ENCODE data around the gene CACNA1H.

Gene CACNA1H

DNA sequence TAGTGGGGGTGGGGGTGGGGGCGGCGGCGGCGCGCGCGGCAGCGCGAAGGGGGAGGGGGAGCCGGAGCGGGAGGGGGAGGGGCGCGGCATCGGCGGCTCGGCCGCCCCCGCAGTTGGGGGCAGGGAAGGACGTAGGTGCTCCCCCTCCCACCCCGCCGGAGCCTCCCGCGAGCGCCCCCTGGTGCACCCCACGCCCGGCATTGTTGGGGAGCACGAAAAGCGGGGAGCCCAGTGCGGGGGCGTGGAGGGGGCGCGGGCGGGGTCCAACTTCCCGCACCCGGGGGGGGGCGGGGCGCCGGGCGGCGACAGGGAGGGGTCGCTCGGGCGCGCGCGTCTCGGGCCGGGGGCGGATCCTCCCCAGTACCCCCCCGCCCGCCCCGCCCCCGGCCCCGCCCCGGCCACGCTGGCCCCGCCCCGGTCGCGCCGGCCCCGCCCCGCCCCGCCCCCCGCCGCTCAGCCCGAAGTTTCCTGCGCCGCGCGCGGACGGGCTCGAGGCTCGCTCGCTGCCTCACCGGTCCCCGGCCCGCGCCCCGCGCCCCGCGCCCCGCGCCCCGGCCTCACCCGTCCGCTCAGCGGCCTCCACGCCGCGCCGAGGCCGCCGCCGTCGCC lies at the start of gene CACNA1H:
CACNA1H (plus strand) TSS at position 456 of the 609 bp plus-strand sequence. CDS start 632 bp downstream, outside the sequence.
- DNase-seq: no peak

- no peak for DNase-seq
Observed at GRCh38 chr16:1103636-1103980, 49.3 kb upstream of the CACNA1H start.

GRCh38 chr16:1105888-1106620 lies 46.9 kb upstream of the CACNA1H start:
- no peak for DNase-seq

GRCh38 chr16:1106659-1107058 lies 46.2 kb upstream of the CACNA1H start:
- DNase-seq: no peak

DNA sequence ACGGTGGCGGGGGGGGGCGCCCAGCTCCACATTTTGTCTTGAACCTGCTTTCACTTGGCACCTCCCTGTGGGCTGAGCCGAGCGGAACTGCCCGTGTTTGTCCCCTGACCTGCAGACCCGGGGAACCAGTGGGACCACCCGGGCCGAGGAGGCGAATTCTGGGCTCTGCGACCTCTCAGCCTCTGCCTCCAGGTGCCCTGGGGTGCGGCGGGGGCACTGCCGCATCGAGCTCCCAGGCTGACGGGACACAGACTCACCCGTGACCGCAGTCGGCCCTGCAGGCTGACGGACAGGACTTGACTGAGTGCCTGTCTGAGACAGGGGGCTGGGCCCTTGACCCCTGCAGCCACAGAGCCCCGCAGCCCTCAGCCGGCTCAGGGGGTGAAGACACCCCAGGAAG lies 45.8 kb upstream of the CACNA1H start:
- no peak for DNase-seq

DNA sequence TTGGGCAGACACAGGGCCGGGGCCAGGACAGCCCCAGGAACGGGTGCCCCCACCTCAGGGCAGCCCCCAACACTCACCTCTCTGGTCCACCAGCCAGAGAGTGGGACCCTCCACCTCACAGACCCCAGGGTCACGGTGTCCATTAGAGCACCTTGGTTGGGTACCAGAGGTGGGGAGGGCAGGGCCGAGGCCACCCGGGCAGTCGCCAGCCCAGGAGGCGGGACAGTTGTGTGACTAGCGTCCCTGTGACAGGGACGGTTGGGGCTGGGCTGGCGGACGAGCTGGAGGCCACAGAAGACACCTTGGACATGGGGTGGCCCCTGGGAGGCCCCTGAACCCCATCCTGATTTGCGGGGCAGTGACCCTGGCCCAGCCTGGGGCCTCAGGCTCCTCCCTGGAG lies 45.2 kb upstream of the CACNA1H start:
- no peak for DNase-seq

DNA sequence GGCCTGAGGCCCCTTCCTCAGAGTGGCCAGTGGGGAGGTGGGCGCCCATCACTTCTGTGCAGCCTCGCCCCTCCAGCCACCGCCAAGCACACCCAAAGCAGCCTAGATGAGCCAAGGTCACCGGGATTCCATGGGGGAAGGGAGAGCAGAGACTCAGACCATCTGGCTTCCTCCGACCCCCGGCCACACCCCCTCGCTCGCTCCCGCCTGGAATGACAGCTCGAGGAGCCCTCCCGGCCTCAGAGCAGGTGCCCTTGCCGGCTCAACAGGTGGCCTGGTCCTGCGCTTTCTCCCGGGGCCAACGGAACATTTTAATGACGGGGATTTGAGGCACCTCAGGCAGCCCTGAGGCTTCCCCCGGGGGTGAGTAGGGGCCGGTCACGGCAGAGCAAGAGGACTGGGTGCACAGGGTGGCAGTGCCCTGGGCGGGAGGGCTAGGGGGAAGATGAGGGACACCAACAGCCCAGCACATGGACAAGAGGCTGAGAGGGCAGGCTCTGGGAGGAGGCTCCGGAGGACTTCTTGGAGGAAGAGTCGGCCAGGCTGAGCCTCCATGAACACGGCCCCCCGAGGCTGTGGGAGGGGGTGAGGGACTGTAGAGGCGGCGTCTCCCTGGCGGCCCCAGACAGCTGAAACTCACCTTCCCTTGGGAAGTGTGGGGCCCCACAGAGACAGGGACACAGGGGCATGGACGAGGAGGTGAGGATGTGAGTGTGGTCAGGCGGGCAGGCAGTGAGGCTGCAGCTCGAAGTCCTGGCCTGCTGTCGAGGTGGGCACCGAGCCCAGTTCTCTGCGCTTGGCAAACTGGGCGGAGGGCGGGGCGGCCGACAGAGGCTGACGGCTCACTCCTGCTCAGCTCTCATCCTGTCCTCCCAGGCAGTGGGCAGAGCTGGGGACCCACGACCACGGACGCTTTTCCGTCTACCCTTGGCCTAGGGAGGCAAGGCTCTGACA lies 44.3 kb upstream of the CACNA1H start:
- DNase-seq: peak; percentile 15

GRCh38 chr16:1109648-1110047 lies 43.3 kb upstream of the CACNA1H start:
- DNase-seq: no peak

GRCh38 chr16:1112506-1113184 lies 40.3 kb upstream of the CACNA1H start:
- DNase-seq: no peak

GRCh38 chr16:1113489-1113888 lies 39.4 kb upstream of the CACNA1H start:
- no peak for DNase-seq

- no peak for DNase-seq
Observed at GRCh38 chr16:1113889-1114526, 38.9 kb upstream of the CACNA1H start.

GRCh38 chr16:1116693-1117077 lies 36.2 kb upstream of the CACNA1H start:
- no peak for DNase-seq

DNA sequence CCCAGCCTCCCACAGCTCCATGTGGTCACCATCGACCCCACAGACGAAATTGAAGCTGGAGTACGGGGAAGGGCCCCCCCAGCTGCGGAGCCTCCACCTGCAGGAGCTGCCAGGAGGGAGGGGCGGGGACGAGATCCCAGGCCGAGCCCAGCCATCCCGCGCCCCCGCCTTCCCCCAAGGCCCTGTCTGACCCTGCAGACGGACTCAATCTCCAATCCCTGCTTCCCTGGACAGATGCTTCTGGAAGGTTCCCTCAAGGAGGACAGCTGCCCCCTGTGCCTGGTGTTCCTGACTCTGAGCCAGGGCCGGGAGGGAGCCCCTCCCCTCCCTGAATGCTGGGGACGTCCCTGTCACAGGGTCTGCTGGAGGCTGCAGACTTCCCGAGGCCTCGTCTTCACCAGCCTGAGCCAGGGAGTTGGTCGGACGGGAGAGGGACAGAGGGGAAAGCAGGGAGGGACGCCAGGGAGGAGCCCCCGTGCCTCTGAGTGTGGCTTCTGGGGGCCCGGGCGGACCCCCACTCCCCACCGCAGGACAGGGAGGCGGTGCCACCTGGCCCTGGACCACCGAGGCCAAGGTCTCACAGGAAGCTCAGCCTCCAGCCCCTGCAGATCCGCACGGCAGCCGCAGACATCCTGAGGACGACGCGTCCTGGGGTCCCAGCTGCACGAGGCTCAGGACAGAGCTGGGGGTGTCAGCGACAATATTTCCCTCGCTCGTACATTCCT lies 35.6 kb upstream of the CACNA1H start:
- no peak for DNase-seq

- DNase-seq: no peak
Observed at GRCh38 chr16:1117926-1118325, 35.0 kb upstream of the CACNA1H start.

GRCh38 chr16:1119129-1119528 lies 33.8 kb upstream of the CACNA1H start:
- no peak for DNase-seq

GRCh38 chr16:1119766-1120576 lies 32.9 kb upstream of the CACNA1H start:
- no peak for DNase-seq

- DNase-seq: no peak
Observed at GRCh38 chr16:1120577-1120941, 32.3 kb upstream of the CACNA1H start.

DNA sequence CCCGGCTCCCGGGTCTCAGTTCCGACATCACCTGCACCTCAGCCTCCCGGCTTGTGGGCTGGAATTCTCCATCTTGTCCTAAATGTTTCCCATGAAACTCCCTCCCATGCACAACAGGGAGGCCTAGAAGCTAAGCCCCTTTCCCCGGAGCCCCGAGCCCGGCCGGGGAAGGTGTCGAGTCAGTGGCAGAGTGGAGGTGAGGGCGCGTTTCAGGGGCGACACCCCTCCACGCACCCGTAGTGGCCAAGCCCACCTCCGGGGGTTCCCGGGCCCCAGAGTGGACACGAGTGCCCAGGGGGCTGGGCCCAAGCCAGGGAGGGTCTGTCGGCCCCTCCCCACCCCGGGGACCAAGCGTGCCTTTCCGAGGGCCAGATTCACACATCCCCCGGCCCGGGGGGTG lies 31.9 kb upstream of the CACNA1H start:
- DNase-seq: no peak

- no peak for DNase-seq
Observed at GRCh38 chr16:1121601-1122397, 31.1 kb upstream of the CACNA1H start.

DNA sequence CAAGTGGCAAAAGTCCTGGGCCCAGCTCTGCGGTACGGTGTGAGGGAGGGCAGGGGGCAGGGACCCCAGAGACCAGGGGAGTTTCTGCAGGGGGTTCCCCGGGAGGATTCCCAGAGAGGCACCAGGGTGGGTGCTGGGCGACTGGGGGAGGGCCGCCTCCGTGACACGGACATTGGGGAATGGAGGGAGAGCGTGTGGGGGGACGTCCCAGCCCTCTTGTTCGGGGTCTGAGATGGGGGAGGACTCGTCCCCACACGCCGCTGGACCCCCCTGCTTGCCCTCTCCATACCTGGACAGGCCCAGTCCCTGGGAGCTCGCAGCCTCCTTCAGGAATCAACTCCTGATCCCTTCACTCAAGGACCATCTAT lies 30.5 kb upstream of the CACNA1H start:
- DNase-seq: no peak
